Hematopoietic multipotent progenitor cell treated with erythropoietin and hydrocortisone succinate and interleukin-3 and kit ligand, for 4 days (in vitro differentiated cells): ENCODE results near the gene ANP32A.

ENCODE experiments used
- DNase-seq: peaks from one replicate; pipeline ENCODE4 v3.0.0-alpha.2; 2015

The ANP32A gene

DNA sequence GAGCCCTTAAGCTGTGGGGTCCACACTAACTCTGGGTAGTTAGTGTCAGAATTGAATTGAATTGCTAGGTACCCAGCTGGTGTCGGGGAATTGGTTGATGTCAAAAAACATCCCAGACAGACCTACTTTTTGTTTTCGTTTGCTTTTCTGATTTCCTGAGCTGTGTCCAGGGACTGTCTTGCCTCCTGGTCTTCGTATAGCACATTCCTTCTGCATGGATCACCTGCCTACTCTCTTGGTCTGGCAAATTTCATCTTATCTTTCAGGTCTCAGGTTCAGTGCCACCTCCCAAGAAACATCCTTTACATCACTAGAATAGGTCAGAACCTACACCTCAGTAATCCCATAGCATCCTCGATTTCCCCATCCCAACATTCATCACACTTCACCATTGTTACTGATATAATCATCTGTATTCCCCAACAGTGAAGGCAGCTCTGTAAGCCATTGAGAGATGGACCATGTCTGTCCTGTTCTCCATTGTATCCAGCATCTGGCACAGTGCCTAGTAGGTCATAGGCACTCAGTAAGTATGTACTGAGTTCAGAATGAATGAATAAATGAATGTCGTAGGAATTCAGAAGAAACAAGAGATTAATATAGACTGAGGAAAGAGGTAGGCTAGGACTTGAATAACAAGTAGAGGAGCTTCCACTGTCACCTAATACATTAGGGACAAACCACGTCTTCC is 81.2 kb downstream of the ANP32A start:
- DNase-seq, result no peak

- DNase-seq, result no peak
Observed at GRCh38 chr15:68735610-68736009, 85.1 kb downstream of the ANP32A start.

DNA sequence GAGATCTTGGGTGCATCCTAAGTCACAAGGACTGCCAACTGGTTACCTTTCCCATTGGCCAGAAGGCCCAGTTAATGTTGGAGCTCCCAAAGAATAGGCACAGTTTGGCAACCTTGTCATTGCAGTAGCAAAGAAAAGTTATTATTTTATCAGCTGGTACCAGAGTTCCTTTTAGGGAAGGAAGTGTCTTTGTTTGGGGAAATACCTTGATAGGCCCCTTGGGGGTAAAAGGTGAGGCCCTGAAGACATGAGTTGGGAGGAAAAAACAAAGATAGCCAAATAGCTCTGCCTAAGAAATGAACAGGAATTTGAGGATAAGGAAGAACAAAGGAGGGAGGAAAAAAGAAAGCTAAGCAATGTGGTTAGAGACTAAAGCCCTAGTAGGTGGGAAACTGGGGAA is 85.8 kb downstream of the ANP32A start:
- peak; percentile 25 for DNase-seq

DNA sequence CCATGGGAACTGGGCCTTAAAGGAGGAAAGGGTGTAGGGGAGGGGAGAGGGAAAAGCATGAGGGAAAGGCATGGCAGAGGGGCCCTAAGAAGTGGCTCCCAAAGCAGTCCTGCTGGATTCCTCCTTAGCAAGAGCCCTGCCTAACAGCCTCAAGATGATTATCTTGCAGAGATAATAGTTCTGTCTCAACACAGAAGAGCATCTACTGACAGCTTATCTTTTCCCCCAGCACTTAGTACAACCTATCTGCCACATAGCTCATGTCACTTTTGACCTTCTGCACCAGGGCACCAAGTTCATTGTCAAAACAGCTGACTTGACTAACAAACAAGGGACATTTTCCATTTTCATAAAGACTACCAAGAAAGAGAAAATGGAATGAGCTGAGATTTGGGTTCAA is 86.3 kb downstream of the ANP32A start:
- peak; percentile 60 for DNase-seq

DNA sequence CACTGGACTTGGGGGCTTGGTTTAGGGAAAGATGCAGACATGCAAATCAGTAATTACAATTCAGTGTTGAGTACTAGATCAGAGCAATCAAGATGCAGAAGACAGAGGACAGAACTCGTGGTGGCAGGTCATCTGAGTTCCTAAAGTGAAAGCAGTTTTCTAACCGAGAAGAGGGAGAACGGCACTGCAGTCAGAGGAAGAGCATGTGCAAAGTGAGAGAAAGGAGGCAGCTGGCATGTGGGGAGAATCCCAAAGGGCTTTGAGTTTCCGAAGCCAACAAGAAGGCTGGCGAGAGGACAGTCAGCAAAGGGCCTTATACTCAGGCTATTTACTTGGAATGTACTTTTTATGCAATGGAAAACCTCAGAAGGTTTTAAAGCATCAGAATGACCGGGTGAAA is 87.0 kb downstream of the ANP32A start:
- peak; percentile 22 for DNase-seq

GRCh38 chr15:68732451-68732850 is 88.2 kb downstream of the ANP32A start:
- no peak for DNase-seq

GRCh38 chr15:68730976-68731897 is 89.5 kb downstream of the ANP32A start:
- no peak for DNase-seq

- peak; percentile 71 for DNase-seq
Observed at GRCh38 chr15:68730471-68730919, 90.2 kb downstream of the ANP32A start.

- DNase-seq, result no peak
Observed at GRCh38 chr15:68729789-68730411, 90.8 kb downstream of the ANP32A start.
